Measurements from ENCODE around the gene GPR17.

Gene GPR17

GRCh38 chr2:127637725-127638252 lies 8.2 kb upstream of the GPR17 start:
- peak overlapping the region; percentile 49 for H3K4me2 ChIP-seq (ENCODE audit: low read length)
- H3K4me1 ChIP-seq (ENCODE audit: control insufficient read depth, low read length), result peaks cover 80% of the 10 kb centered on the region
- H3K27ac ChIP-seq (ENCODE audit: low read depth, low read length), result no peak overlapping the region

GRCh38 chr2:127638361-127639110 lies 7.4 kb upstream of the GPR17 start:
- 0 out of 2 replicates have a peak, but pooled peaks cover 4% of the 10 kb centered on the region for H3F3A ChIP-seq (ENCODE audit: control insufficient read depth, insufficient read depth)
- peaks cover 73% of the 10 kb centered on the region for H3K4me1 ChIP-seq (ENCODE audit: control insufficient read depth, low read length)
- H3K9me2 ChIP-seq (replicated peaks; ENCODE audit: control insufficient read depth, low read length), result no peaks in the 10 kb centered on the region
- H3K9me3 ChIP-seq (ENCODE audit: control insufficient read depth, insufficient read depth, low read length), result no peaks in the 10 kb centered on the region
- peak overlapping the region; percentile 64 for H3K27ac ChIP-seq (ENCODE audit: low read depth, low read length)
- H3K36me3 ChIP-seq (ENCODE audit: control insufficient read depth, low read length), result no peaks in the 10 kb centered on the region
- H3K79me2 ChIP-seq (ENCODE audit: control insufficient read depth, low read length), result no peaks in the 10 kb centered on the region
- peak overlapping the region; percentile 49 for H3K4me2 ChIP-seq (ENCODE audit: low read length)
- H3K4me3 ChIP-seq (ENCODE audit: low read length), result no peak overlapping the region
- no peak for TF ChIP-seq EZH2phosphoT487 (IDR thresholded peaks at IDR 0.05; ENCODE audit: borderline replicate concordance, low read length)
- no peak for TF ChIP-seq CTCF (IDR thresholded peaks at IDR 0.05; ENCODE audit: low read depth, low read length, poor library complexity, severe bottlenecking)
- H4K20me1 ChIP-seq (ENCODE audit: control insufficient read depth, insufficient read depth, low read depth, low read length), result no peaks in the 10 kb centered on the region
- H3K27me3 ChIP-seq (ENCODE audit: control insufficient read depth, low read length), result no peaks in the 10 kb centered on the region

More at GRCh38 chr2:127637725-127638252, 8.2 kb upstream of the GPR17 start:
- no peaks in the 10 kb centered on the region for H3K27me3 ChIP-seq (ENCODE audit: control insufficient read depth, low read length)
- H3K36me3 ChIP-seq (ENCODE audit: control insufficient read depth, low read length), result no peaks in the 10 kb centered on the region
- no peaks in the 10 kb centered on the region for H3K79me2 ChIP-seq (ENCODE audit: control insufficient read depth, low read length)
- peak overlapping the region; percentile 37 for H3K4me3 ChIP-seq (ENCODE audit: low read length)
- no peaks in the 10 kb centered on the region for H3K9me3 ChIP-seq (ENCODE audit: control insufficient read depth, insufficient read depth, low read length)
- no peaks in the 10 kb centered on the region for H4K20me1 ChIP-seq (ENCODE audit: control insufficient read depth, insufficient read depth, low read depth, low read length)
- no peaks in the 10 kb centered on the region for H3K9me2 ChIP-seq (replicated peaks; ENCODE audit: control insufficient read depth, low read length)
- no peak for TF ChIP-seq CTCF (IDR thresholded peaks at IDR 0.05; ENCODE audit: low read depth, low read length, poor library complexity, severe bottlenecking)
- 0 out of 2 replicates have a peak, but pooled peaks cover 4% of the 10 kb centered on the region for H3F3A ChIP-seq (ENCODE audit: control insufficient read depth, insufficient read depth)

GRCh38 chr2:127639111-127639474 lies 6.9 kb upstream of the GPR17 start:
- Histone ChIP-seq H3K4me2 (ENCODE audit: low read length) (peak overlapping the region; percentile 49), H3K4me1 (ENCODE audit: control insufficient read depth, low read length) (peaks cover 67% of the 10 kb centered on the region), H3F3A (ENCODE audit: control insufficient read depth, insufficient read depth) (0 out of 2 replicates have a peak, but pooled peaks cover 4% of the 10 kb centered on the region), H3K9me2 (replicated peaks; ENCODE audit: control insufficient read depth, low read length) (no peaks in the 10 kb centered on the region), H4K20me1 (ENCODE audit: control insufficient read depth, insufficient read depth, low read depth, low read length) (no peaks in the 10 kb centered on the region), H3K36me3 (ENCODE audit: control insufficient read depth, low read length) (no peaks in the 10 kb centered on the region), H3K27me3 (ENCODE audit: control insufficient read depth, low read length) (no peaks in the 10 kb centered on the region), H3K9me3 (ENCODE audit: control insufficient read depth, insufficient read depth, low read length) (no peaks in the 10 kb centered on the region), H3K4me3 (ENCODE audit: low read length) (no peak overlapping the region), H3K79me2 (ENCODE audit: control insufficient read depth, low read length) (no peaks in the 10 kb centered on the region), H3K27ac (ENCODE audit: low read depth, low read length) (peak overlapping the region; percentile 64)
- TF ChIP-seq CTCF (IDR thresholded peaks at IDR 0.05; ENCODE audit: low read depth, low read length, poor library complexity, severe bottlenecking) (no peak), EZH2phosphoT487 (IDR thresholded peaks at IDR 0.05; ENCODE audit: borderline replicate concordance, low read length) (no peak)

All from DOHH2 (cell line).